Adipocyte (in vitro differentiated cells): ENCODE measurements around the gene DACH1.
A peak's percentile ranks its signal among the peaks of the same experiment; 100 is the strongest.
"Not testable (repeated sequence)": the region's sequence is repeated elsewhere in the genome, so short reads cannot be mapped to it uniquely, and the experiment has no call there.

Source experiments
- DNase-seq: peaks from one replicate; pipeline ENCODE4 v3.0.0-alpha.2; 2015; ENCODE audit warnings: low read depth
- H3K27me3 ChIP-seq: replicated peaks from 2 replicates; pipeline ENCODE4 v1.7.0; 2013; ENCODE audit warnings: mild to moderate bottlenecking, low read length, moderate library complexity; ENCODE audit not compliant: control insufficient read depth, insufficient read depth
- H3K36me3 ChIP-seq: 2 replicates; pipeline ENCODE4 v1.7.0; 2013; ENCODE audit warnings: low read length, mild to moderate bottlenecking, moderate library complexity; ENCODE audit not compliant: control insufficient read depth, insufficient read depth, severe bottlenecking
- H3K4me1 ChIP-seq: 2 replicates; pipeline ENCODE4 v1.7.0; 2013; ENCODE audit warnings: mild to moderate bottlenecking, low read length, moderate library complexity; ENCODE audit not compliant: control insufficient read depth, insufficient read depth
- H3K4me3 ChIP-seq: 2 replicates; pipeline ENCODE4 v1.7.0; 2013; ENCODE audit warnings: mild to moderate bottlenecking, low read length, moderate library complexity
- H3K9ac ChIP-seq: 2 replicates; pipeline ENCODE4 v1.7.0; 2013; ENCODE audit warnings: mild to moderate bottlenecking, low read length, moderate library complexity
- H3K9me3 ChIP-seq: 2 replicates; pipeline ENCODE4 v1.7.0; 2013; ENCODE audit warnings: mild to moderate bottlenecking, low read length, moderate library complexity; ENCODE audit not compliant: control insufficient read depth

The DACH1 gene

DNA sequence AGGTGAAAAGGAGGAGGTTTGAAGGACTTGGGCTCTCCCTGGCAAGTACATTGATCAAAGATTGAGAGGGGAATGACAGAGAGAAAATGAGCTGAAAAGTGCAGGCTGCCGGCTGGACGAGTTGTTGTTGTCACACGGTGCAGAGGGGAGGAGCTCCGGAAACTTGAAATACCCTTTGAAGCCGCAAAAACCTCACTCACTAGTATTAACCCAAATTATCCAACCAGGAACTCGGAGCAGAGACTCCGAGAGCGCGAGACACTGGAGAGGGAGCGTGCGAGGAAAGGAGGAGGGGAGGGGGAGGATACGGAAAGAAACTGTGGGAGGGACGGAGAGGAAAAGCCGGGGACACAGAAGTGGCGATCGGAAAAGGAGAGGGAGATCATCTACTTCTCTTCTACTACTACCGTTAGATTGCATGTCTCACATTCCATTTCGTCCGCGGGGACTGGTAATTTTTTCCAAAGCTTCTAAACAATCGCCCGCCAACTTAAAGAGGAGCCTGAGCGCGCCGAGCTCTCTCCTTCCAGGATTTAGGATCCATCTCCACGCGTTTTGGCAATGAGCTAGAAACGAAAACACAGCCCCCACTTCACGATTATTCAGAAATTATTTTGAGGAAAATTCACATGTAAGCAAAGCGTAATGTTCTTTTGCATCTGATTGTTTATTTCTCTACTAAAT, at the start of gene DACH1:
TSS of gene DACH1 (minus strand) at position 74 of the 684 bp plus-strand sequence.
- peaks cover 9% of the 10 kb centered on the region for H3K4me1 ChIP-seq
- peak within 1 kb of the TSS; percentile 84 for H3K4me3 ChIP-seq
- H3K36me3 ChIP-seq, result no peaks in the 10 kb centered on the region
- H3K27me3 ChIP-seq, result peaks cover 46% of the 10 kb centered on the region
- no peak within 1 kb of the TSS for H3K9ac ChIP-seq
- H3K9me3 ChIP-seq, result no peaks in the 10 kb centered on the region
- DNase-seq, result peak; percentile 53

DNA sequence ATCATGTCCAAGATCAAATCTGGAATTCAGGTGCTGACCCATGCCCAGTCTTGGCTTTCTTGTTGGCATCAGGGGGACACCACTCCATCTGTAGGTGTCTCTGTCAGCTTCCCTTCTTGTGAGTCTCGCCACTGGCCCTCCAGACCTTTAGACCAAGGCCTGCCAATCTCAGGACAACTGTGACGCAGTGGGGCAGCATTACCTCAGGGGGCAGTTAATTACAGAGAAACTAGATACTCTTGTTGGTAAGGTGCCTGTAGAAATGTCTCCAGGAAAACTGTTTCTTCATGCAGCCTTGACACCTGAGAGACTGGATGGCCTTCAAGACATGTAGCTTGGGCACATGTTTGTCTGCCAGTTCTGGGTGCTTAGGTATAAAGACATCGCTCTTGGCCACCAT, 46.7 kb upstream of the DACH1 start:
- Histone ChIP-seq H3K4me3 (no peak overlapping the region), H3K27me3 (no peaks in the 10 kb centered on the region), H3K9ac (no peak overlapping the region), H3K36me3 (no peaks in the 10 kb centered on the region), H3K4me1 (no peaks in the 10 kb centered on the region), H3K9me3 (no peaks in the 10 kb centered on the region)
- DNase-seq, result no peak

DNA sequence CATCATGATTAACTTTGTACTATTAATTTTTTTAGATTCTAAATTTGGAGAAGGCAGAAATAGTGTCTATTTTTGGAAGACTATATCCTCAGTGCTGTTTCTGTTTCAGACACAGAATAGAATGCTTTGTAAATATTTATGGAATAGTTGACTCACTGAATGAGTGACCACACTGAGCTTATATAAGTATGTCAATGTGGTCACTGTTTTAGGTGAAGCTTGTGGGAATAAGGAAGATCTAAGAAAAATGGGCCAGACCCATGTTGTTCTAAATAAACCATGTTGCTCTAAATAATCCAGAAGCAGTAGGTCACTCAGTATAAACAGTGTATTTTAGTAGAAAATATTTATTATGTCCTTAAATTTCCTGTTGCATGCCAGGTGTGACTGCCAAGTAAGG, 45.5 kb upstream of the DACH1 start:
- DNase-seq, result no peak
- Histone ChIP-seq H3K4me1 (no peaks in the 10 kb centered on the region), H3K4me3 (no peak overlapping the region), H3K36me3 (no peaks in the 10 kb centered on the region), H3K9me3 (no peaks in the 10 kb centered on the region), H3K27me3 (no peaks in the 10 kb centered on the region), H3K9ac (no peak overlapping the region)

DNA sequence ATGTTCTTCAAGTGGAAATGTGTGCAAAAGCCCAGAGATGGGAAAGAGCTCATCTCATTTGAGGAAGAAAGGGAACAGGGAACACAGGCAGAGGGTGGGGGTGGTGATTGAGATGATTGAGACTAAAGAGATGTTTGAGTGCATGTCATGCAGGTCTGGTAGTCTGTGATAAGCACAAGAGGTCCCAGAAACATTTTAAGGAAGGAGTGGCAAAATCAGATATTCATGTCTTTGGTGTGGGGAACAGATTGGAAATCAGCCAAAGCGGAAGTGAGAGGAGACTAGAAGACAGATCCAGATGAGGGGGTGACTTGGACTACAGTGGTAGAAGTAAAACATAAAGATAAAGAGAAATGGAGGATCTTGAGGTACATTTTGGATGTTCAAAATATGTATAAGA, 39.4 kb upstream of the DACH1 start:
- Histone ChIP-seq H3K4me1 (no peaks in the 10 kb centered on the region), H3K36me3 (no peaks in the 10 kb centered on the region), H3K4me3 (no peak overlapping the region), H3K27me3 (no peaks in the 10 kb centered on the region), H3K9me3 (no peaks in the 10 kb centered on the region), H3K9ac (no peak overlapping the region)
- no peak for DNase-seq

DNA sequence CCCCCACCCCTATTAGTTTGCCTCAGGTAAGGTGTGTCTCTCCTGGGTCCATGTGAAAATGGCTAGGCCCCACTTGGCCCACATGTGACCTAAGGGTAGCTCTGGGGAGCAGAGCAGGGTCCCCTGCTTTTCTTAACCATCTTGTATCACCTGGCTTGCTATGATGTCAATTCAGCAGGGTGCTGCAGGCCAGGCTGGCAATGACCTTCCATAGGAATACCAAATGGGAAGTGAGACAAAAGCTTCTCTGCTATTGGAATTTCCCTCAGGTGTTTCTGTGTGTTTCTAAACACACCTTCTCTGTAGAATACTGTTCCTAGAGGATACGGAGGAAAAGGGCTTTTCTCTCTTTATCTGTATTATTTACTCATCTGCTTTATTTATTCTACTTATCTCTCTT, 35.7 kb upstream of the DACH1 start:
- Histone ChIP-seq H3K9me3 (no peaks in the 10 kb centered on the region), H3K36me3 (no peaks in the 10 kb centered on the region), H3K4me1 (no peaks in the 10 kb centered on the region), H3K9ac (no peak overlapping the region), H3K27me3 (no peaks in the 10 kb centered on the region), H3K4me3 (no peak overlapping the region)
- DNase-seq, result no peak

DNA sequence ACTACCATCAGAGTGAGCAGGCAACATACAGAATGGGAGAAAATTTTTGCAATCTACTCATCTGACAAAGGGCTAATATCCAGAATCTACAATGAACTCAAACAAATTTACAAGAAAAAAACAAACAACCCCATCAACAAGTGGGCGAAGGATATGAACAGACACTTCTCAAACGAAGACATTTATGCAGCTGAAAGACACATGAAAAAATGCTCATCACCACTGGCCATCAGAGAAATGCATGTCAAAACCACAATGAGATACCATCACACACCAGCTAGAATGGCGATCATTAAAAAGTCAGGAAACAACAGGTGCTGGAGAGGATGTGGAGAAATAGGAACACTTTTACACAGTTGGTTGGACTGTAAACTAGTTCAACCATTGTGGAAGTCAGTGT, 26.5 kb upstream of the DACH1 start:
- H3K36me3 ChIP-seq, H3K4me1 ChIP-seq, H3K27me3 ChIP-seq, H3K9me3 ChIP-seq, H3K4me3 ChIP-seq, DNase-seq, H3K9ac ChIP-seq: not testable (repeated sequence)

DNA sequence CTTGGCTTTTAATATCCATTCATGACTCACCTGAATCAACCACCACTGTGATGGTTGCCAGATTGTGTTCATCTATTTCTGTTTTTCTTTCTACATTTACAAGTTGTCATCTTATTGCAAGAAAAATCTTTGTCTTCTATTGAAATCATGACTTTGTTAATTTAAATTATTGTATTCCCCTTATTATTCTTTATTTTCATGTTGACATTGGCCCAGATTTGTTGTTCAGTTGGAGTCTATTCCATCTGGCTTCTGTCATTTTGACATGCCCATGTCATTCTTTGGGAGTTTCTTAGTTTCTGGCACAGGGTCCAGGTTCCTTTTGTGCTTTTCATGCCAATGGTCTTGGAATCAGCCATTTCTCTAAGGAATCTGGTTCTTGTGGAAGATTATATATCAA, 19.9 kb upstream of the DACH1 start:
- Histone ChIP-seq H3K9me3 (no peaks in the 10 kb centered on the region), H3K9ac (no peak overlapping the region), H3K4me1 (no peaks in the 10 kb centered on the region), H3K4me3 (no peak overlapping the region), H3K36me3 (no peaks in the 10 kb centered on the region), H3K27me3 (no peaks in the 10 kb centered on the region)
- DNase-seq, result no peak

DNA sequence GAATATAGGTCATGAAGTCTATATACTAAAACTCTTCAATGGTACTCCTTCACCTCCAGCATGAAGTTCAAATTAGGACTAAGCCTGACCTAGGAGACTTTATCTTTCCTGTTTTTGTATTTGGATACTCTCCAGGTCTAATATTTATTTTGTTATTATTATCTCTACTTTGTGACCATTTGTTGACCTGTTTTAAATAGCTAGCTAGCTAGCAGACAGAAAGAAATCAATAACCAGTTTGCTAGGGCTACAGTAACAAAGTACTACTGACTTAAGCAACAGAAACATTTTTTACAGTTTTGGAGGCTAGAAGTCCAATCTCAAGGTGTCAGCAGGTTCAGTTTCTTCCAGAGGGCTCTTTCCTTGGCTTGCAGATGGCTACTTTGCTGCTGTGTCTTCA, 15.1 kb upstream of the DACH1 start:
- no peak for DNase-seq
- no peaks in the 10 kb centered on the region for H3K9me3 ChIP-seq
- H3K4me3 ChIP-seq, result no peak overlapping the region
- no peak overlapping the region for H3K9ac ChIP-seq
- no peaks in the 10 kb centered on the region for H3K36me3 ChIP-seq
- peaks cover 10% of the 10 kb centered on the region for H3K4me1 ChIP-seq
- H3K27me3 ChIP-seq, result no peaks in the 10 kb centered on the region

DNA sequence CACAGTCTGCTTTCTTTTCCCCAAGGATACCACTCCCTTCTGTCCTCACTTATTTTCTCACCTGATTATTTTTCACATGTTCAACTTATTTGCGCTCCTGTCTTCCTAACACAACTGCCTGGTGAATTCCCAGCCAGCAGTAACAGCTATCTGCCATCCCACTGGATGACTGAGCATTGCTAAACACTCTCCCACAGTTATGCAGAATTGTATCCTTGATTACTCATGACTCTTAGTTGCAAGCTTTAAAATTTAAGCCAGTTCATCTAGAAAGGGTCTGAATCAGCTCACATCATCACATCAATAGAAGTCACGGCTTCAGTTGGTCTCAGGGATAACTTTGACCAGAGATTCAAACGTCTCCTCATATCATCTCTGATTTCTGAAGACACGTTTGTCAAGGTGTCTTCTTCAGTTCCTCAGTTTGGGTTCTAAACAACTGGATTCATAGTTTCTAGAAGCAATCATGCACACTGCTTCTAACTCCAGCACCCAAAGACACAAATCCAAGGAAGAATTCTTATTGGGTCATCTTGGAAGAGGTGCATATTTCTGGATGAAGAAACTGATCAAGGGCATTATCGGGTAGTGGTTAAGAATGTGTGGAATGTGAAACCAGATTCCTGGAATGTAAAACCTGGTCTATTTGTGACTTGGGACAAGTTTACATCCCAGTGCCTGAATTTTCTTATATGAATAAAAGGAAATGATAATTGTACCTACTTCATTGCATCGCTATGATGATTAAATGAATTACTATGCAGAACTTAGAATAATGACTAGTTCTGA, 13.9 kb upstream of the DACH1 start:
- no peak overlapping the region for H3K4me3 ChIP-seq
- H3K36me3 ChIP-seq, result no peaks in the 10 kb centered on the region
- H3K4me1 ChIP-seq, result peaks cover 10% of the 10 kb centered on the region
- H3K27me3 ChIP-seq, result no peaks in the 10 kb centered on the region
- H3K9me3 ChIP-seq, result no peaks in the 10 kb centered on the region
- no peak overlapping the region for H3K9ac ChIP-seq
- no peak for DNase-seq

DNA sequence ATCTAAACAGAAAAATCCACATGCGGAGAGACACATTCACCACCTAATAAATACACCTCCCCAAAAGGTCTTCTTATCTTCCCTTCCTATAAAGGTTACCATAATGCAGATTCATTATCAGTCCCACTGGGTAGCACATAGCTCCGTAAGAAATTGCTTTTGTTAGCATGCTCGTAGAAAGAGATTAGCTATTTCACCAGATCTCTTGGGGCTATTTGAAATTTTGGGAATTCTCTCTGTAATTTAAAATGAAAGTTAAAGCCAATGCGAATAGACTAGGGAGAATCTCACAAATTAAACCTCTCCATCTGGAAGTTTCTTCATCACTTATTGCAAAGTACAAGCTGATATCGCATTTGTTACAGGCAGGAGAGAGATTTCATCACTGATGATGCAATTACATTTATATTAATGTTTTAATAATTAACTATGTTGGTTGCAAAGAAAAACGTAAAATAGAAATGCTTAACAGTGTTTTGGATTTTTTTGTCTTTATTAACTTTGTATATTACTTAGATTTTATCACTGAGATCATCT, 12.9 kb upstream of the DACH1 start:
- Histone ChIP-seq H3K4me1 (peaks cover 10% of the 10 kb centered on the region), H3K9ac (no peak overlapping the region)

DNA sequence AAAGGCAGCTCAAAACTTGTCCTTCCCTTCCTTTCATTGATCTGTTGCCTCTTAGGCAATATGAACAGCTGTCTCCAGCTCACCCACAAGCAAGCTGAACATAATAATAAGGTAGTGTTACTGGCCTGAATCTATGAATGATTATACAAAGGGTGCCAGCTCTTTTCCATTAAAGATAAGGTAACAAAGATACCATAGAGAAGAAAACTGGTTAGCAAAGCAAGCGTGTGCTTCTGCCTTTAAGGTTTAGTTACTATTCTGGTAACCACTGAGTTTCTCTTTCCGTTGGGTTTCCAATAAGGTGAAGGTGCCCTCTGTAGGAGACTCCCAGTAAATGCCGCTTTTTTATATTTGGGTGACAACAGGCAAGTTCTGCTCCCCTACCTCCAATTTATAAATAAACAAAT, 12.1 kb upstream of the DACH1 start:
- peak; percentile 30 for DNase-seq
- Histone ChIP-seq H3K9ac (no peak overlapping the region), H3K9me3 (no peaks in the 10 kb centered on the region), H3K4me3 (no peak overlapping the region), H3K36me3 (no peaks in the 10 kb centered on the region), H3K4me1 (peaks cover 10% of the 10 kb centered on the region), H3K27me3 (peaks cover 3% of the 10 kb centered on the region)

More for the DNA sequence above, 12.9 kb upstream of the DACH1 start:
- no peaks in the 10 kb centered on the region for H3K9me3 ChIP-seq
- no peak overlapping the region for H3K4me3 ChIP-seq
- DNase-seq, result no peak
- no peaks in the 10 kb centered on the region for H3K36me3 ChIP-seq
- no peaks in the 10 kb centered on the region for H3K27me3 ChIP-seq
